GM12878 (cell line): ENCODE data around the gene ANGPTL4.

Source experiments
- CHD4 ChIP-seq: fragments of 200-600 bp; sonication (generic); IDR thresholded peaks from 2 replicates; pipeline ENCODE4 v1.6.1; 2016; ENCODE audit warnings: mild to moderate bottlenecking
- EZH2 ChIP-seq: IDR thresholded peaks from 2 replicates; pipeline ENCODE4 v1.6.1; 2012; ENCODE audit warnings: low read depth, mild to moderate bottlenecking, control low read depth, inconsistent platforms, low read length, borderline replicate concordance; ENCODE audit not compliant: control insufficient read depth
- HCFC1 ChIP-seq: fragments of 150-350 bp; IDR thresholded peaks from 2 replicates; pipeline ENCODE4 v1.6.1; 2014; ENCODE audit warnings: low read length
- HDAC2 ChIP-seq: fragments of 200-600 bp; sonication (generic); IDR thresholded peaks from 2 replicates; pipeline ENCODE4 v1.6.1; 2017
- JUNB ChIP-seq: IDR thresholded peaks from 2 replicates; pipeline ENCODE4 v1.6.1; 2016; ENCODE audit warnings: antibody characterized with exemption, mild to moderate bottlenecking
- POU2F2 ChIP-seq: IDR thresholded peaks from 3 replicates; pipeline ENCODE4 v1.6.1; 2011; ENCODE audit warnings: low read depth, mild to moderate bottlenecking, low read length, borderline replicate concordance
- SP1 ChIP-seq: IDR thresholded peaks from one replicate; pipeline ENCODE4 v1.6.1; 2011; ENCODE audit warnings: low read depth, low read length
- TAF1 ChIP-seq: IDR thresholded peaks from 2 replicates; pipeline ENCODE4 v1.6.1; 2011; ENCODE audit warnings: mild to moderate bottlenecking, low read depth, low read length, borderline replicate concordance
- TF ChIP-seq, protein P1 (sequence below): fragments of 450-650 bp; IDR thresholded peaks from 2 replicates; pipeline ENCODE4 v1.6.1; 2017; ENCODE audit warnings: mild to moderate bottlenecking
- TF ChIP-seq, protein P2 (sequence below), 3 experiments: IDR thresholded peaks in 2 of 3; conservative IDR thresholded peaks in 1 of 3; 2 replicates each; pipeline ENCODE4 v1.5.1; 2011; ENCODE audit warnings: low read depth in 3 of 3, low read length in 3 of 3, mild to moderate bottlenecking in 3 of 3, control low read depth in 2 of 3, moderate library complexity in 2 of 3, inconsistent platforms in 1 of 3, mixed read lengths in 1 of 3; ENCODE audit not compliant: control insufficient read depth in 2 of 3, insufficient read depth in 1 of 3; ENCODE audit errors: extremely low read depth in 1 of 3
- TF ChIP-seq, protein P3 (sequence below): IDR thresholded peaks from 2 replicates; pipeline ENCODE4 v1.6.1; 2011; ENCODE audit warnings: borderline replicate concordance, low read depth, mild to moderate bottlenecking, moderate library complexity, mixed read lengths, low read length; ENCODE audit not compliant: insufficient read depth; ENCODE audit errors: extremely low read length
- TF ChIP-seq, protein P4 (sequence below): fragments of 450-650 bp; IDR thresholded peaks from 2 replicates; pipeline ENCODE4 v1.6.1; 2014; ENCODE audit warnings: mild to moderate bottlenecking

DNA sequence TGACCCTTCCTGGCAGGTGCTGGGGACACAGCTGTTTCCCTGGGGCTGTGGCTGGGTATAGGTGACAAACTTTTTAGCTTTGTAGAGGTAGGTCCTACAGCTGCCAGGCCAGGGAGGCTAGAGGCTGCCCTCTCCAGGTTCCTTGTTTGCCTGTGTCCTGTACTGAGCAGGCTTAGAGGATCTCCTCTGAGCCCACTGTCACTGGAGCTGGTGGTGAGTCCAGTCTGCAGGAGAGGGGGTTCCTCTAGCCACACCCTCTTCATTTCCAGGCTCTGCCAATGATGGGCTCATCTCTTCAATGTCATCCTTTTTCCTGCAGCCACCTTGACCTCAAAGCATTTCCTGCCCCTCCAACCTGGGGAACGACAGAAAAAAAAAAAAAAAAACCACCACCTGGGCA, 13.6 kb downstream of the ANGPTL4 start:
- TF ChIP-seq TAF1 (no peak), HDAC2 (no peak), EZH2 (no peak), JUNB (no peak), SP1 (no peak), CHD4 (no peak), POU2F2 (no peak), HCFC1 (no peak)
- TF ChIP-seq, protein P1, sequence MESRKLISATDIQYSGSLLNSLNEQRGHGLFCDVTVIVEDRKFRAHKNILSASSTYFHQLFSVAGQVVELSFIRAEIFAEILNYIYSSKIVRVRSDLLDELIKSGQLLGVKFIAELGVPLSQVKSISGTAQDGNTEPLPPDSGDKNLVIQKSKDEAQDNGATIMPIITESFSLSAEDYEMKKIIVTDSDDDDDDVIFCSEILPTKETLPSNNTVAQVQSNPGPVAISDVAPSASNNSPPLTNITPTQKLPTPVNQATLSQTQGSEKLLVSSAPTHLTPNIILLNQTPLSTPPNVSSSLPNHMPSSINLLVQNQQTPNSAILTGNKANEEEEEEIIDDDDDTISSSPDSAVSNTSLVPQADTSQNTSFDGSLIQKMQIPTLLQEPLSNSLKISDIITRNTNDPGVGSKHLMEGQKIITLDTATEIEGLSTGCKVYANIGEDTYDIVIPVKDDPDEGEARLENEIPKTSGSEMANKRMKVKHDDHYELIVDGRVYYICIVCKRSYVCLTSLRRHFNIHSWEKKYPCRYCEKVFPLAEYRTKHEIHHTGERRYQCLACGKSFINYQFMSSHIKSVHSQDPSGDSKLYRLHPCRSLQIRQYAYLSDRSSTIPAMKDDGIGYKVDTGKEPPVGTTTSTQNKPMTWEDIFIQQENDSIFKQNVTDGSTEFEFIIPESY = no peak
- TF ChIP-seq, protein P2, sequence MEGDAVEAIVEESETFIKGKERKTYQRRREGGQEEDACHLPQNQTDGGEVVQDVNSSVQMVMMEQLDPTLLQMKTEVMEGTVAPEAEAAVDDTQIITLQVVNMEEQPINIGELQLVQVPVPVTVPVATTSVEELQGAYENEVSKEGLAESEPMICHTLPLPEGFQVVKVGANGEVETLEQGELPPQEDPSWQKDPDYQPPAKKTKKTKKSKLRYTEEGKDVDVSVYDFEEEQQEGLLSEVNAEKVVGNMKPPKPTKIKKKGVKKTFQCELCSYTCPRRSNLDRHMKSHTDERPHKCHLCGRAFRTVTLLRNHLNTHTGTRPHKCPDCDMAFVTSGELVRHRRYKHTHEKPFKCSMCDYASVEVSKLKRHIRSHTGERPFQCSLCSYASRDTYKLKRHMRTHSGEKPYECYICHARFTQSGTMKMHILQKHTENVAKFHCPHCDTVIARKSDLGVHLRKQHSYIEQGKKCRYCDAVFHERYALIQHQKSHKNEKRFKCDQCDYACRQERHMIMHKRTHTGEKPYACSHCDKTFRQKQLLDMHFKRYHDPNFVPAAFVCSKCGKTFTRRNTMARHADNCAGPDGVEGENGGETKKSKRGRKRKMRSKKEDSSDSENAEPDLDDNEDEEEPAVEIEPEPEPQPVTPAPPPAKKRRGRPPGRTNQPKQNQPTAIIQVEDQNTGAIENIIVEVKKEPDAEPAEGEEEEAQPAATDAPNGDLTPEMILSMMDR (IDR thresholded peaks at IDR 0.05 in 2 of 3, conservative IDR thresholded peaks at IDR 0.05 in 1 of 3; ENCODE audit: control insufficient read depth in 2 of 3, extremely low read depth in 1 of 3, insufficient read depth in 1 of 3, low read depth in 3 of 3, low read length in 3 of 3) = no peak
- TF ChIP-seq, protein P3, sequence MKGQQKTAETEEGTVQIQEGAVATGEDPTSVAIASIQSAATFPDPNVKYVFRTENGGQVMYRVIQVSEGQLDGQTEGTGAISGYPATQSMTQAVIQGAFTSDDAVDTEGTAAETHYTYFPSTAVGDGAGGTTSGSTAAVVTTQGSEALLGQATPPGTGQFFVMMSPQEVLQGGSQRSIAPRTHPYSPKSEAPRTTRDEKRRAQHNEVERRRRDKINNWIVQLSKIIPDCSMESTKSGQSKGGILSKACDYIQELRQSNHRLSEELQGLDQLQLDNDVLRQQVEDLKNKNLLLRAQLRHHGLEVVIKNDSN = no peak
- TF ChIP-seq, protein P4, sequence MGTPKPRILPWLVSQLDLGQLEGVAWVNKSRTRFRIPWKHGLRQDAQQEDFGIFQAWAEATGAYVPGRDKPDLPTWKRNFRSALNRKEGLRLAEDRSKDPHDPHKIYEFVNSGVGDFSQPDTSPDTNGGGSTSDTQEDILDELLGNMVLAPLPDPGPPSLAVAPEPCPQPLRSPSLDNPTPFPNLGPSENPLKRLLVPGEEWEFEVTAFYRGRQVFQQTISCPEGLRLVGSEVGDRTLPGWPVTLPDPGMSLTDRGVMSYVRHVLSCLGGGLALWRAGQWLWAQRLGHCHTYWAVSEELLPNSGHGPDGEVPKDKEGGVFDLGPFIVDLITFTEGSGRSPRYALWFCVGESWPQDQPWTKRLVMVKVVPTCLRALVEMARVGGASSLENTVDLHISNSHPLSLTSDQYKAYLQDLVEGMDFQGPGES = no peak
